ENCODE measurements around the gene DDX47.
A peak's percentile ranks its signal among the peaks of the same experiment; 100 is the strongest.
"Not testable (repeated sequence)": the region's sequence is repeated elsewhere in the genome, so short reads cannot be mapped to it uniquely, and the experiment has no call there.

DDX47 gene

DNA sequence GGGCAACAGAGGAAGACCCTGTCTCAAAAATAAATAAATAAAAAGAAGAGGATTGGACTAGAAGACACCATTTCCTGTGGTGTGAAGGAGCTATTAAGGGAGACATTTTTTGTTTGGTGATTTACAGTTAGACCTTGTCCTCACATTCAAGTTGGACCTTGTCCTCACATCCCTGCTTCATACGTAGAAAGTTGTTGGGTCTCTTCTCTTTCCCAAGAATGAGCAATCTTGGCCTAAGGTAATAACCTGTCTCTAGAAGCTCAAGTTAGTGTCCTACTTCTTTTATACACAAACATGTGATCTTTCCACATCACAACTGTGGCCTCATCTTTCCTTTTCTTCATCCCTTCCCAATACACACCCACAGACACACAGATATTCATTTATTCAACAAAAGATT, 14.7 kb upstream of the DDX47 start:
- DNase-seq: no peak

DNA sequence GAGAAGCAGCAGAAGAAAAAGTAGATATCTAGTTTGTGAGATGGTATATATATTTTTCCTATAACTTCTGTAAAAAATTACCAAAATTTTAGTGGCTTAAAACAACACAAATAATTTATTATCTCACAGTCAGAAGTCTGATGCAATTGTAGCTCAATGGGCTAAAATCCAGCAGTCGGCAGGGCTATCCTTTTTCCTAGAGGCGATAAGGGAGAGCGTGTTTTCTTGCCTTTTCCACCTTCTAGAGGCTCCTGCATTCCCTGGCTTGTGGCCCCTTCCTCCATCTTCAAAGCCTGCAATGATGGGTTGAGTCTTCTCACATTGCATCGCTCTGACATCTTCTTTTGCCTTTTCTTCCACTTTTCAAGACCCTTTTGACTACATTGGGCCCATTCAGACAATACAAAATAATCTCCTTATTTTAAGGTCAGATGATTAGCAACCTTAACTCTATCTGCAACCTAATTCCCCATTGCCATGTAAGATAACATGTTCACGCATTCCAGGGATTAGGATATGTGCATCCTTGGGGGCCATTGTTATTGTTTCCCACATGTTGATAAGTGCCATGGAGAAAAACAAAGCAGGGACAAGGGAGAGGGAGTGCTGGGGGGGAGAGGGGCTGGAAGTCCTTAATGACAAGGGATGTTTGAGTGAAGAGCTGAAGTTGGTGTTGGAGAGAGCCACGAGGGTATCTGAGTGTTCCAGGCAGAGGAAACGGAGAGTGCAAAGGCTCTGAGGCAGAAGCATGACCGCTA, 13.8 kb upstream of the DDX47 start:
- DNase-seq: no peak

DNA sequence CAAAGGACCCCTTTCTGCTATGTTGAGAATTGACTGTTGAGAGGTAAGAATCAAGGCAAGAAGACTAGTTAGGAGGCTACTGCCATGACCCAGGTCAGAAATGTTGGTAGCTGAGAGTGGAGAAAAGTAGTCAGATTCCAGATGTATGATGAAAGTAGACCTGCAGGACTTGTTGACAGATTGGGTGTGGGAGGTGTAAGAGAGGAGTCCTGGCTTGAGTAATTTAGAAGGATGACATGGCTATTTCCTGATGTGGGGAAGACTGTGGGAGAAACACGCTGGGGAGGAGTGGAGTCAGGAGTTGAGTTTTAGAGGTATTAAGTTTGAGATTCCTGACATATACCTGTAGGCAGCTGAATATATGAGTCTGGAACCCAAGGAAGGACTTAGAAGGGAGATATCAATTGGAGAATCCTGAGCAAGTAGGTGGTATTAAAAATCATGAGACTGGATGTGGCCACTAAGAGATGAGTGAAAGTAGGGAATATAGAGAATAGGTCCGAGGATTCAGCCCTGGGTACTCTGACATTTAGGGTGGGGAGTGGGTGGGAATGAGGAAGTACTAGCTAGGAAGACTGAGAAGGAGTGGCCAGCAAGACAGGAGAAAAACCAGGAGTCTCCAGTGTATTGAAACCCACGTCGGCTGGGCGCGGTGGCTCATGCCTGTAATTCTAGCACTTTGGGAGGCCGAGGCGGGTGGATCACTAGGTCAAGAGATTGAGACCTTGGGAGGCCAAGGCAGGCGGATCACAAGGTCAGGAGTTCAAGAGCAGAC, 12.6 kb upstream of the DDX47 start:
- no peak for DNase-seq

DNA sequence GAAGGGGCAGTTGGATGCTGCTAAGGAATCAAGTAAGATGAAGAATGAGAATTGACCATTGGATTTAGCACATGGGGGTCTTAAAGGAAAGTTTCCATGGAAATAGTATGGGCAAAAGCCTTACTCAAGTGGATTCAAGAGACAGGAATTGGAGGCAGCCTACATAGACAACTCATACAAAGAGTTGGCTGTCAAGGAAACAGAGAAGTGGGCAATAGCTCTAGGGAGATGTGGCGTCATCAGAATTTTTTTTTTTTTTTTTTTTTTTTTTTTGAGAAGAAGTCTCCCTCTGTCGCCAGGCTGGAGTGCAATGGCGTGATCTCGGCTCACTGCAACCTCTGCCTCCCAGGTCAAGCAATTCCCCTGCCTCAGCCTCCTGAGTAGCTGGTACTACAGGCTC, 11.5 kb upstream of the DDX47 start:
- DNase-seq: not testable (repeated sequence)

DNA sequence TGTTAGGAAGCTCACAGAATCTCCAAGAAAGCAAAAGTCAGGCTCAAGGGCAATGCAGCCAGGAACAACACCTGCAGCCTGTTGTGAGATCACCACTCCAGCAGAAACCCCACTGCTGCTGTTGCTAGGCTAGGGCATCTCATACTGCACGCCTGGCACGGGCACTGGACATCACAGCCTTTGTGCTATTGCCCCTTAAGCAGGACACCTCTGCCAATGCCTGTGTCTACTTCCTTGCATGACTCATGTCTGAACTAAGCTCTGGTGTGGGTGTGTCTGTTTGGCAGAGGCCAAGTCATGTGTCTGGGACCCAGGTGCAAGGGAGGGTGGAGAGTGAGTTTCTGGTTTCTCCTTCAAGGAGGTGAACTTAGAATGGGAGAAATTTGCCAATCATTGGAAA, 10.0 kb upstream of the DDX47 start:
- DNase-seq: peak; percentile 35

DNA sequence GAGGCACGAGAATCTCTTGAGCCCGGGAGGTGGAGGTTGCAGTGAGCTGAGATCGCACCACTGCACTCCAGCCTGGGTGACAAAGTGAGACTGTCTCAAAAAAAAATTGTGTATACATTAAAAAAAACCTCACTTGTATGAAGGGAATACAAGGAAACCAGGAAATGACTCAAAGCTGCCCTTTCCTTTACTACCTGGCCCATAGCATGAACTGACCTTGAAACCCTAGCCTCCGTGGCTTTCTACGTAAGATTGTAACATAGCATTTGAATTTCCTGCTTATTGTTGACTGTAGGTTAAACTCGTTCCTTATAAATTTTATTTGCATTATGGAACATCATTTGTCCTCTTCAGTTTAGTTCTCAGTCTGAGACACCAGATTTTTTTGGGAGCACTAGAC, 9.1 kb upstream of the DDX47 start:
- no peak for DNase-seq

DNA sequence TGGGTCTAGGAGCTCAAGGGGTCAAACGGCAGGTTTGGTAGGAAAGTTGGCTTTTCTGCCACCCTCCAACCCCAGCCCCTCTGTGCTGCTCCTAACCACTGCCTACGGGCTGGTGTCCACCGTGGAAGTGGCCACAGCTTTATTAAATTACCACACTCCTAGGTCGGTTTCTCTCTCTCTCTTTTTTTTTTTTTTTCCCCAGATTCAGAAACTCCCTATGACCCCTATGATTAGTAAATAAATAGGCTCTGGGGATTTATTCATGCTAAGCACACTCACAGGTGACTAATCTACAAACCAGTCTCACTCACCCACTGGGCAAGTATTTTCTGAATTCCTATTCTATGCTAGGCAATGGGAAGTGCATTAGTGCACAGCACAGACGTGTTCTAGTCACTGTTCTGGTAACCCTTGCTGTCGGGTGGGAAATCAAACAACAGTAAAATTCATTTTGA, 8.7 kb upstream of the DDX47 start:
- no peak for DNase-seq

DNA sequence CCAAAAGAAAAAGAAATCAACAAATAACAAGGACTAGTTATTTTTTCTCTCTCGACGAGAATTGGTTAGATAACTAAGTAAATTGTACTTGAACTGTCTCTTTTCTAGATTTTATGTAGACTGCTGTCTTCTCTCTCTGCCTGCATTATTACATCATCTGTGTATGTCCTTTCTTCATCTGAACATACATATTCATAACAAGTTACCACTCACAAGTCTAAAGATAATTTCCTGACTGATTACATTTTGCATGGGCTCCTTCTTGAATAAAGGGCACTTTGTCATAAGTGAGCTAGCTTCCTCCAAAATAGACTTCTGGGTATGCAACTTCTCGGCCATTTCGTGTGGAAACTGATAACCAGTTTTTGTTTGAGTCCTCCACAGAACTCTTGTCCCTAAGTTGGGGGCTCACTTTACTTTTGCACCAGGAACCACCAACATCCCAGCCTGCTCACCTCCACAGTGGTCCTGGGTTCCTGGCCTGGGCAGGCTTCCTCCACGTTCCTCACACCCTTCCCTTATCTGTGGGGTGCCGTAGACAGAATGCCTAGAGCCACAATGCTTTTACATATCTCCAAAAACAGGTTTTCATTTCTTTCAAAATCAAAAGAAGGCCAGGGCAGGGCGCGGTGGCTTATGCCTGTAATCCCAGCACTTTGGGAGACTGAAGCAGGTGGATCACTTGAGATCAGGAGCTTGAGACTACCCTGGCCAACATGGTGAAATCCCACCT, 6.2 kb upstream of the DDX47 start:
- no peak for DNase-seq

DNA sequence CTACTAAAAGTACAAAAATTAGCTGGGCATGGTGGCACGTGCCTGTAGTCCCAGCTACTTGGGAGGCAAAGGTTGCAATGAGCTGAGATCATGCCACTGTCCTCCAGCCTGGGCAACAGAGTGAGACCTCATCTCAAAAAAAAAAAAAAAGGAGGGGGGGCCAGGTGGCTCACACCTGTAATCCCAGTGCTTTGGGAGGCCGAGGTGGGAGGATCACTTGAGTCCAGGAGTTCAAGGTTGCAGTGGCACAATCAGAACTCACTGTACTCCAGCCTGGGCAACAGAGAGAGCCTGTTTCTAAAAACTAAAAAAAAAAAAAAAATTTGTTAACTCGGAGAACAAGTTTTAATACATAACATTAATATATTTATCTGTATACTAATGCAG, 5.6 kb upstream of the DDX47 start:
- not testable (repeated sequence) for DNase-seq

DNA sequence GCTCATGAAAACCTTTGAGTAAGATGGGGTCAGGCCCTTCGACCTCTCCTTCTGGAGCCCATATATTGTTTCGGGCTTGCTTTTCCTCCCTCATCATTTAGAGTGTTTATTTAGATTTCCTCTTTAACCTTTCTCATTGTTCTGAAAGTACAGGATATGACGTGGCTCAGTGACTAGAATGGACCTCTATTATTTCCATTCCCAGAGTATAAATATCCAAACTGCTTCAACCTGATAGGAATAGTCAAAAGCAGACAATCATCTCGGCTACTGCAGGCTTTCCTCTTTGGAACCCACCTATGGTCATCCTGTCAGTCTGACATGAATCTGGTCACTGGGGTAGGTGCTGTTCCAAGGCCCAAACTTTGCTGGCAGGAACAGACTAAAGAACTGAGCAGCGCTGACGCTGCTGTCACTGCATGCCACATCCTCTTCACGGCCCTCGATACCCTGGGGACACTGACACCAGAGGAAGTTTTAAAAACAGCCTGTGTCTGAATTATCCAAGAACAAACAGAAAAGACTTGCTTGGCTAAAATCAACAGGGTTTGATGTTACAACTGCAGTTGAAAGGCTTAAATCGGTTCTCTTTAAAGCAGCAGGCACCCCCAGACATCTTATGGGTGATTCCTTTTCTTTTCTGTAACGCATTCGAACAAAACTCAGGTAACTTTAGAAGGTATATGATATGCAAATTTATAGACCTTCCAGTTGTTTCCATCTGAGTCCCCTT, 5.0 kb upstream of the DDX47 start:
- DNase-seq: peak; percentile 50

DNA sequence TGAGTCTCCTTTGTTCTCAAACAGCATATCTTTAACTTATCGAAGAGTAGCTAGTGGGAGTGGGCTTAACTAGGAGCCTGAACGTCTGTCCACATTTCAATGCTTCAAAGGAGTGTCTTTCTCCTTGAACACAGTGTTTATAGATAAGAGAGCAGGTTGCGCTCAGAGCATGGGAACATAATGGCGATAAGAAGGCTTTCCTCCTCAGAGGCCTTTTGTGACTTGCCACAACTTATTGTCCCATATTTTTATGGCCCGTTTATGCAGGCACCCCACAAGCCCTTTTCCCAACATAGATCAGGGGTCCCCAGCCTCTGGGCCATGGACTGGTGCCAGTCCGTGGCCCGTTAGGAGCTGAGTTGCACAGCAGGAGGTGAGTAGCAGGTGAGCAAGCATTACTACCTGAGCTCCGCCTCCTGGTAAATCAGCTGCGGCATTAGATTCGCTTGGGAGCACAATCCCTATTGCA, 2.6 kb upstream of the DDX47 start:
- no peak for DNase-seq

DNA sequence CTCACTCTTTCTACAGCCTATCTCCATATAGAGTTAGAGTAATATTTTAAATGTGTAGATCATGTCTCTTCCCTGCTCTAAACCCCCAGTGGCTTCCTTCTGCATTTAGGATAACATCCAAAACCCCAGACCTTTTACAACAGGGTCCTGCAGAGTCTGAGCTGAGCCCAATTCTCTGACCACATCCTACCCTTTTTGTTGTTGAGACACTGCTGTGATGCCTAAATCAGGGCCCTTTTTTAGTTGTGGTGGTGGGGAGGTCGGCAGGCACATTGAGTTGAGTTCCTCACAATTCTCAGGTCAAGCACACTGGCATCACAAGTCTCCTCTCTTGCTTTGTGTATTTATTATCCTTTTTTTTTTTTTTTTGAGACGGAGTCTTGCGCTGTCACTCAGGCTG, 1.8 kb upstream of the DDX47 start:
- DNase-seq: no peak

DNA sequence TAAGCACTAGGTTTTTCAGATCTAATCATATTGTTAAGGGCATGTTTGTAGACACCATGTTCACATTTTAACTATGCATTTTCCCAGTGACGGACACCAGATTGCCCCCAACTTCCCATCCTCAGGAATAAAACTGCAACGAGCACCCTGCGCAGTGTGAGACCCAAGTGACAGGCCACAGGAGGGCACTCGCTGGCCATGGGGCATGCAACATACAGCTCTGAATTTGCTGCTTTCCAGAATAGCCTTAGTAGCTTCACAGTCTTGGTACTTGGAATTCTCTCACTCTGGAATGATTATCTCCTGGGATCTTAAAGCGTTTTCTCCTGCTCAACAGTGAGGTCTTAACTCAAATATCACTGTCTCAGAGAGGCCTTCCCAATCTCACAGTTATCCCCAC, 972 bp upstream of the DDX47 start:
- DNase-seq: no peak

DNA sequence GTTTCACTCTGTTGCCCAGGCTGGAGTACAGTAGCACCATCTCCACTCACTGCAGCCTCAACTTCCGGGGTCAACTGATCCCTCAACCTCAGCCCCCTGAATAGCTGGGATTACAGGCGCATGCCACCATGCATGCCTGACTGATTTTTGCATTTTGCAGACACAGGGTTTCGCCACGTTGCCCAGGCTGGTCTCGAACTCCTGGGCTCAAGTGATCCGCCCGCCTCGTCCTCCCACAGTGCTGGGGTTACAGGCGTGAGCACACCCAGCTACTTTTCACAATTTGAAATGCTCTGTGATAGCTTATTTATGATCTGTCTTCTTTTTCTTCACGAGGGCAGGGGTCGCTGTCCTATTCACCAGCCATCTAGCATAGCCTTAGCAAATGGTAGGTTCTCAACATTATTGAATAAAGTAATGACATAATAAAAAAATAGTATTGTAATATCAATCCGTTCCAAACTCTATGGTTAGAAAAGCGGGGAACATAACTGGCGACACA, 477 bp upstream of the DDX47 start:
- DNase-seq: no peak

DNA sequence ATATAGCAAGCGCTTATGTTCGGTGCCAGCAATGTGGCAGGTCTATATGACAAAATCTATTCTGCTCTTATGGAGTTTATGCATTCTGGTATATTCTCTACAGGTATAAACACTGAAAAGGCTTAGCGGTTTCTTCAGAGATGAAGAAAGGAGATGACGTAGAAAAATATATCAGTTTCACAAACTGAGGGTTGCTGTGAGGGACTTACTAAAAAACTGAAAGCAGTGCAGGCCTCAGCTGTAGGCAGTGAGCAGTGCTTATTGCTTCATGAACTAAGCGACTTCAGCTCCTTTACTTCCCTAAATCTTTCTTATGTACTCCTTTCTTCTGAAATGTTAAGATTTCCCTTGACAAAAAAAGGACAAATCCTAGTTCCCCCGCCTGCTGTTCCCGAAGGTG, 4.5 kb downstream of the DDX47 start:
- DNase-seq: no peak

DNA sequence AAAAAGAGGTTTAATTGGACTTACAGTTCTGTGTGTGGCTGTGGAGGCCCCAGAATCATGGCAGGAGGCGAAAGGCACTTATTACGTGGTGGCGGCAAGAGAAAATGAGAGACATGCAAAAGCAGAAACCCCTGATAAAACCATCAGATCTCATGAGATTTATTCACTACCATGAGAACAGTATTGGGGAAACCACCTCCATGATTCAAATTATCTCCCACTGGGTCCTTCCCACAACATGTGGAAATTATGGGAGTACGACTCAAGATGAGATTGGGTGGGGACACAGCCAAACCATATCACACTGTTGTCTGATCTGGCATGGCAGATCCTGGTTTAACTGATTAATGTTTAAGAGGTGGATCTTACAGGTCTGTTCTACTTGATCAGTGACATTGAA, 5.6 kb downstream of the DDX47 start:
- no peak for DNase-seq

DNA sequence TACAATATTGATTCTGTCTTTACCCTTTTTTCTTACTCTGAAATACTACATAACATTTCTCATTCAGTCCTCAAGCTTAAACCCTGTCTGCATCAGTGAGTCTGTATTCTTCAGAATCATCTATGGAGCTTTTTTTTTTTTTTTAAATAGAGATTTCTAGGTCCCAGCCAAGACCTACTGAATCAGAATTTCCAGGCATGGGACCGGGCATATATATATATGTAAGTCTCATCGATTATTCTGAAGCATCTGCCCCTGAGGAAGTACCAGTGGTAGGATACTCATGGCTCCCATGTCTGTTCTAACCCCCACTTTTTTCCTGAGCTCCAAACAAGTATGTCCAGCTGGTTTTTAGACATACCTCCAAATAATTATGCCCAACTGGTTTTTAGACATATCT, 6.1 kb downstream of the DDX47 start:
- DNase-seq: no peak

DNA sequence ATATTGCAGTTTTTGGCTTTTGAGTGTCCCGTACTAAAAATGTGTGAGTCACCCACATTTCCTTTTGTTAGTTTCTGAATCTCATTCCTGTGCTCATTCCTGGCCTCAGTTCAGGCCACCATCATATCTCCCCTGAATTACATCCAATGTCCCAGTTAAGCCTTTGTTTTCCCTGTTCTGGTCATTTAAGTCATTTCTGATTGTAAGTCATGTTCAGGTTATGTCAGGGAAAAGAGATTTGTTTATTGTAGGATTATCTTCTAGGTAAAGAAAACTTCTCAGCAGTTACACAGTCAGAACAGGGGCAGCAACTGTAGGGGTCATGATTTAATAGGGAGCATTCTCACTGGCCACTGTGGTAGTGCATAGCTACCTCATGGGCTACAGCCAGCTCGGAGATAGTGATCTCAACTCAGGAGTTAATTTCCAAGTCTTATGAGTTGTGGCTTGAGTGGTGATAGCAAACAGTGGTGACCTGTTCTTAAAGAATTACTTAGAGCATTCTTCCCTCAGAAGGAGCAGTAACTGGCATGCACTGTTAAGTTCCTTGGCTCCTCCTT, 6.7 kb downstream of the DDX47 start:
- no peak for DNase-seq

DNA sequence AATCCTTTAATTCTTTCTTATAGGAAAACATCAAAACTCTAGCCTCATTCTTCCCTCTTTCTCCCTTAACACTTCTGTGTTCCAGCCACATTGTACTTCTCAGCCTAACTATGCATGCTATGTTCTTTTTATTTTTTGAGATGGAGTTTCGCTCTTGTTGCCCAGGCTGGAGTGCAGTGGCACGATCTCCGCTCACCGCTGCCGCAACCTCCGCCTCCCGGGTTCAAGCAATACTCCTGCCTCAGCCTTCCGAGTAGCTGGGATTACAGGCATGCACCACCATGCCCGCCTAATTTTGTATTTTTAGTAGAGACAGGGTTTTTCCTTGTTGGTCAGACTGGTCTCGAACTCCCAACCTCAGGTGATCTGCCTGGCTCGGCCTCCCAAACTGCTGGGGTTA, 7.2 kb downstream of the DDX47 start:
- DNase-seq: not testable (repeated sequence)

DNA sequence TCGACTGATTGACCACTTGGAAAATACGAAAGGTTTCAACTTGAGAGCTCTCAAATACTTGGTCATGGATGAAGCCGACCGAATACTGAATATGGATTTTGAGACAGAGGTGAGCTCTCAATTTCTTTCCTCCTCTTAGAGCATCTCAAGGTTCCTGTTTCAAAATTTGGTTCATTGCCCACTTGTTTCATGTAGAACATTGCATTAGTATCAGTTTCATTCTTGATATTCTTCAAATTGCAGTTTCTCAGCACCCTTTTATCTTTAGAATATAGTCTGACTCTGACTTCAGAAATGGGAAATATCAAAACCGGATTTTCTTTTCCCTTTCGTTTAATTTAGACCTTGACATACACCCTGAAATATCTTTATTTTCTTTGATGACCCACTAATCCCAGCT, 8.8 kb downstream of the DDX47 start:
- DNase-seq: no peak

DNA sequence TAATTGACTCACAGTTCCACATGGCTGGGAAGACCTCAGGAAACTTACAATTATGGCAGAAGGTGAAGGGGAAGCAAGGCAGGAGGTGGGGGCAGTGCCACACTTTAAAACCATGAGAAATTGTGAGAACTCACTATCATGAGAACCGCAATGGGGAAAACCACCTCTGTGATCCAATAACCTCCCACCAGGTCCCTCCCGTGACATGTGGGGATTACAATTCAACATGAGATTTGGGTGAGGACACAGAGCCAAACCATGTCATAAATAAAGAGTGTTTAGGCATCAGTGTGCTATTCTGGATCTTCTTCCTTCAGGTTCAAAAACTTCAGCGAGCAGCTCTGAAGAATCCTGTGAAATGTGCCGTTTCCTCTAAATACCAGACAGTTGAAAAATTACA, 9.7 kb downstream of the DDX47 start:
- DNase-seq: no peak

DNA sequence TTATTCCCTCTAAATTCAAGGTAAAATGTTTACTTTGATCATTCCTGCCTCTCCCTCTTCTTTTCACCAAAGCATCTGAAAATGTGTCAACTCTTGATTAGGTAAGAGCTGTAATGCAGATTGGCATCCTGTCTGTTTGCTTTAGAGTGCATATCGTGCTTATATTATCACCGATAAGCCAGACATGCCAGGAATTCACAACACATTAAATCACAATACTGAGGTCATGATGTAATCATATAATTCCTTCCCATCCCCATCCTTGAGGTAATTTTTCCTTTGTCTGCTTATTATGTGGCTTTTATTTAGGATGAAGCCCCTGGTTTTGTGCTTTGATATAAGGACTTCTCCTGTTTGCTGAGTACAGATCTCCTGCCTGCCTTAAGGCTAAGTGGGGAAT, 10.2 kb downstream of the DDX47 start:
- DNase-seq: no peak

DNA sequence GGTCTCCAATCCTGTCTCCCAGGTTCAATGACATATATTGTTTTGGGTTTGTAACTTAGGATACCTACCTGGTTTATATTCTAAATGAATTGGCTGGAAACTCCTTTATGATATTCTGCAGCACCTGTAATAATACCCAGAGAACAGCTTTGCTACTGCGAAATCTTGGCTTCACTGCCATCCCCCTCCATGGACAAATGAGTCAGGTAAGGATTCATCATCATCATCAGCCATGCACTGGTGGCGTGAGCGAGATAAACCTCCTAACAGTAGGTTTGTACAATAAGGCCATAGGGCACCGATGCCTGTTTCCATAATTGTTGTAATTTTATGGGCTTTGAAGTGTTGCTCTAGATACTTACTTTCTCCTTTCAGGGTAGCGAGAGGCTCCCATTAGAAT, 10.7 kb downstream of the DDX47 start:
- no peak for DNase-seq

All from activated CD4-positive, alpha-beta T cell treated with anti-CD3 and anti-CD28 coated beads, Interleukin-2, amount 50 U/mL, for 1 hour (primary cell).